HepG2 (cell line): Measurements from ENCODE around the gene TRIM3. TPM values are rescaled to one million over a fixed set of nuclear protein-coding genes. Genes with fewer than 3 reads are reported as not detected.

Source experiments
- ATF1 ChIP-seq: IDR thresholded peaks from 2 replicates; pipeline ENCODE4 v1.6.1; 2016; ENCODE audit warnings: mild to moderate bottlenecking, control low read depth
- CREM ChIP-seq, 2 experiments: sonication (generic) in 1 of 2; formaldehyde crosslinking in 1 of 2; IDR thresholded peaks; 2 replicates each; pipeline versions ENCODE4 v1.4.0 to v1.6.1; 2016 to 2020; ENCODE audit warnings: antibody characterized with exemption in 1 of 2, mild to moderate bottlenecking in 1 of 2, missing genetic modification reagents in 1 of 2
- DRAP1 ChIP-seq: IDR thresholded peaks from 2 replicates; pipeline ENCODE4 v1.6.1; 2016; ENCODE audit warnings: missing genetic modification reagents, missing compliant biosample characterization
- GFI1 ChIP-seq: sonication (generic); formaldehyde crosslinking; IDR thresholded peaks from 2 replicates; pipeline ENCODE4 v1.5.0; 2020; ENCODE audit warnings: missing genetic modification reagents, mild to moderate bottlenecking, borderline replicate concordance
- KDM4B ChIP-seq: sonication (generic); formaldehyde crosslinking; IDR thresholded peaks from 2 replicates; pipeline ENCODE4 v1.4.0; 2020; ENCODE audit warnings: missing genetic modification reagents
- MXD1 ChIP-seq: sonication (generic); formaldehyde crosslinking; IDR thresholded peaks from 2 replicates; pipeline ENCODE4 v1.4.0; 2020; ENCODE audit warnings: mild to moderate bottlenecking, missing genetic modification reagents
- PAF1 ChIP-seq: IDR thresholded peaks from 2 replicates; pipeline ENCODE4 v1.6.1; 2016; ENCODE audit warnings: missing genetic modification reagents, missing compliant biosample characterization
- PCBP2 ChIP-seq: fragments of 200-400 bp; formaldehyde crosslinking; optimal IDR thresholded peaks from 2 replicates; pipeline ENCODE3; 2018; ENCODE audit warnings: low read length, low read depth; ENCODE audit not compliant: poor library complexity, severe bottlenecking
- PRDM10 ChIP-seq: sonication (generic); formaldehyde crosslinking; IDR thresholded peaks from 2 replicates; pipeline ENCODE4 v1.4.0; 2020; ENCODE audit warnings: low read depth, missing genetic modification reagents
- RBAK ChIP-seq: sonication (generic); formaldehyde crosslinking; IDR thresholded peaks from 2 replicates; pipeline ENCODE4 v1.5.1; 2020; ENCODE audit warnings: mild to moderate bottlenecking, missing genetic modification reagents
- REL ChIP-seq: sonication (generic); formaldehyde crosslinking; conservative IDR thresholded peaks from 2 replicates; pipeline ENCODE4 v1.8.0; 2022; ENCODE audit warnings: mild to moderate bottlenecking, missing genetic modification reagents, moderate library complexity
- SMC3 ChIP-seq: IDR thresholded peaks from 2 replicates; pipeline ENCODE4 v1.6.1; 2011; ENCODE audit warnings: low read length, improper control_type of control experiment
- SMYD3 ChIP-seq: sonication (generic); formaldehyde crosslinking; IDR thresholded peaks from 2 replicates; pipeline ENCODE4 v1.8.1; 2023; ENCODE audit warnings: mild to moderate bottlenecking, missing genetic modification reagents
- SNAPC2 ChIP-seq: sonication (generic); formaldehyde crosslinking; IDR thresholded peaks from 2 replicates; pipeline ENCODE4 v1.8.1; 2022; ENCODE audit warnings: mild to moderate bottlenecking, missing genetic modification reagents
- ZMAT3 ChIP-seq: sonication (generic); formaldehyde crosslinking; conservative IDR thresholded peaks from 2 replicates; pipeline ENCODE4 v1.7.0; 2021; ENCODE audit warnings: missing genetic modification reagents
- ZNF180 ChIP-seq: sonication (generic); formaldehyde crosslinking; IDR thresholded peaks from 2 replicates; pipeline ENCODE4 v1.4.0; 2020; ENCODE audit warnings: low read depth, missing genetic modification reagents, borderline replicate concordance
- ZNF224 ChIP-seq: sonication (generic); formaldehyde crosslinking; IDR thresholded peaks from 2 replicates; pipeline ENCODE4 v1.5.0; 2020; ENCODE audit warnings: mild to moderate bottlenecking, missing genetic modification reagents
- ZNF263 ChIP-seq: sonication (generic); formaldehyde crosslinking; IDR thresholded peaks from 2 replicates; pipeline ENCODE4 v1.4.0; 2020; ENCODE audit warnings: missing genetic modification reagents
- ZNF350 ChIP-seq: sonication (generic); formaldehyde crosslinking; IDR thresholded peaks from 2 replicates; pipeline ENCODE4 v1.4.0; 2020; ENCODE audit warnings: mild to moderate bottlenecking, low read depth, missing genetic modification reagents, borderline replicate concordance
- ZNF773 ChIP-seq: sonication (generic); formaldehyde crosslinking; IDR thresholded peaks from 2 replicates; pipeline ENCODE4 v1.4.0; 2020; ENCODE audit warnings: missing genetic modification reagents, borderline replicate concordance
- ZSCAN9 ChIP-seq: IDR thresholded peaks from 2 replicates; pipeline ENCODE4 v1.6.1; 2016; ENCODE audit warnings: borderline replicate concordance
- polyA plus RNA-seq, 8 experiments: library from polyadenylated mRNA; depleted of rRNA in 3 of 8; stranded (reverse) in 7 of 8; unstranded in 1 of 8; fragments of >200 nt; fragmentation: Illumina TruSeq in 4 of 8; extraction: Trizol in 4 of 8; gene quantifications; 2 replicates each; pipeline versions ENCODE4 v1.2.1 to v1.2.3, GENCODE V29; 2011 to 2016; ENCODE audit warnings: low read depth in 4 of 8, missing spikeins in 1 of 8, mixed read lengths in 1 of 8; ENCODE audit not compliant: insufficient read depth in 1 of 8
- total RNA-seq, 5 experiments: library from RNA; depleted of rRNA; stranded (reverse); fragments of >200 nt; fragmentation: Illumina TruSeq; extraction: Trizol; gene quantifications; 2 replicates each; pipeline ENCODE4 v1.2.3, GENCODE V29; 2016; ENCODE audit warnings: low read depth in 1 of 5
- TF ChIP-seq, protein P1 (sequence below): sonication (generic); formaldehyde crosslinking; IDR thresholded peaks from 2 replicates; pipeline ENCODE4 v1.4.0; 2020; ENCODE audit warnings: mild to moderate bottlenecking, missing genetic modification reagents
- TF ChIP-seq, protein P2 (sequence below): sonication (generic); formaldehyde crosslinking; IDR thresholded peaks from 2 replicates; pipeline ENCODE4 v1.8.1; 2023; ENCODE audit warnings: missing genetic modification reagents, inconsistent platforms, borderline replicate concordance

TRIM3 gene
- total and polyA plus RNA-seq, 2 of the 13 experiments (the other 11 are each of a cell fraction or from before 2014, with no cell fraction given), result 3.6 to 6.3 TPM

DNA sequence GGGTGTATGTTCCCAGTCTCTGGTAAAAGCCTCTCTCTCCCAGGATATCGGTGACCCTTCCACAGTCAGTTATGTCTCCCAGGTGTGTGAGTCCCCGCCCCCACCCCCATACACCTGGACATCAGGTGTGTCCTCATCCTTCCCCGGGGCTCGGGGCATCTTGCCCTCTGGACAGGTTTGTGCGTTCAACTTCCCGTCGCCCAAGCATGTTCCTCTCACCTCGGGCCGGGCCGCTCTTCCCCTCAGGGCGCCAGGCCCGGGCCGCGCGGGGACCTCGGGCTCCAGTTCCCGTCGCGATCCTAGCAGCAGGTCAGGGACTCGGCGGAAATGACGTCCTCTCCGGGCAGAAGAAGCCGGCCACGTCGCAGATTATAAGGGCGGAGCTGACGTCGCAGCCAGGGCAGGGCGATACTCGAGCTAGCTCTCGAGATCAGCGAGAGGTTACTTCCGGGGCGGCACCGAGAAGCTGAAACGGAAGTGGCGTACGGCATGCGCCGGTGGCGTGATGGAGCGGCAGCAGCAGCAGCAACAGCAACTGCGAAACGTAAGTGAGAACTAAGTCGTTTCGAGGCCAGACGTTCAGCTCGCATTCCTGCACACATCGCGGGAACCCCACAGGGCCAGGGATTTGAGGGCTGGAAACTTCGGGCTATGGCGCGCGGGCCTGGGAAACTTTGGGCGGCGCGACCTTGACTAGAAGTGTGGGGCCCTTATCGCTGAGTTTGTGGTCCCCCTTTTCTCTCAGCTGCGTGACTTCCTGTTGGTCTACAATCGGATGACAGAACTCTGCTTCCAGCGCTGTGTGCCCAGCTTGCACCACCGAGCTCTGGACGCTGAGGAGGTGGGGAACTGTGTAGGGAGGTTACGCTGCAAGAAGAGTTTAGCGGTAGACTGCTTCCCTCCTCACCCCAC is 7.5 kb upstream of the TRIM3 start, which contains the start of the genes ARFIP2 and TIMM10B (continued):
- TF ChIP-seq DRAP1 (CRISPR knock-in tag) (peak; percentile 94), MXD1 (CRISPR knock-in tag) (peak; percentile 81; the same call in 1 of the 2 replicates), ZSCAN9 (peak; percentile 65; the same call in 1 of the 2 replicates), PCBP2 (no peak), PRDM10 (CRISPR knock-in tag) (no peak), ATF1 (CRISPR knock-in tag) (peak; percentile 97), ZMAT3 (CRISPR knock-in tag) (peak; percentile 90), ZNF224 (CRISPR knock-in tag) (no peak), SMC3 (no peak), PAF1 (CRISPR knock-in tag) (no peak), ZNF263 (CRISPR knock-in tag) (peak; percentile 39), REL (CRISPR knock-in tag) (no peak; the same call in 1 of the 2 replicates), SMYD3 (CRISPR knock-in tag) (no peak), KDM4B (CRISPR knock-in tag) (no peak), SNAPC2 (CRISPR knock-in tag) (no peak; the same call in 1 of the 2 replicates), RBAK (CRISPR knock-in tag) (no peak), CREM (IDR thresholded peaks at IDR 0.05) (peak; percentile 99), CREM (CRISPR knock-in tag; IDR thresholded peaks at IDR 0.05) (peak; percentile 84), ZNF773 (0 out of 2 replicates have a peak, but pooled peaks have one; percentile 4), ZNF180 (CRISPR knock-in tag) (no peak), GFI1 (0 out of 2 replicates have a peak, but pooled peaks have one; percentile 17), ZNF350 (CRISPR knock-in tag) (peak; percentile 87; the same call in 1 of the 2 replicates)
- TF ChIP-seq, protein P1, sequence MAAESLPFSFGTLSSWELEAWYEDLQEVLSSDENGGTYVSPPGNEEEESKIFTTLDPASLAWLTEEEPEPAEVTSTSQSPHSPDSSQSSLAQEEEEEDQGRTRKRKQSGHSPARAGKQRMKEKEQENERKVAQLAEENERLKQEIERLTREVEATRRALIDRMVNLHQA (CRISPR knock-in tag), result no peak
- TF ChIP-seq, protein P2, sequence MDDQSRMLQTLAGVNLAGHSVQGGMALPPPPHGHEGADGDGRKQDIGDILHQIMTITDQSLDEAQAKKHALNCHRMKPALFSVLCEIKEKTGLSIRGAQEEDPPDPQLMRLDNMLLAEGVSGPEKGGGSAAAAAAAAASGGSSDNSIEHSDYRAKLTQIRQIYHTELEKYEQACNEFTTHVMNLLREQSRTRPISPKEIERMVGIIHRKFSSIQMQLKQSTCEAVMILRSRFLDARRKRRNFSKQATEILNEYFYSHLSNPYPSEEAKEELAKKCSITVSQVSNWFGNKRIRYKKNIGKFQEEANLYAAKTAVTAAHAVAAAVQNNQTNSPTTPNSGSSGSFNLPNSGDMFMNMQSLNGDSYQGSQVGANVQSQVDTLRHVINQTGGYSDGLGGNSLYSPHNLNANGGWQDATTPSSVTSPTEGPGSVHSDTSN, result no peak
